Bronchial epithelial cell (primary cell): ENCODE results near the gene SMYD3. TPM values are rescaled to one million over a fixed set of nuclear protein-coding genes. Genes with fewer than 3 reads are reported as not detected.

Experiments
- DNase-seq: peaks from one replicate; pipeline ENCODE4 v3.0.0-alpha.2; 2010; ENCODE audit warnings: low read depth
- FAIRE-seq: peaks from 2 replicates; lab custom pipeline; 2011; peaks lifted over from hg19 to GRCh38; lab: Jason Lieb, UNC
- H3K27me3 ChIP-seq: 2 replicates; pipeline ENCODE4 v1.5.1; 2011; ENCODE audit warnings: low read length; ENCODE audit not compliant: control insufficient read depth, insufficient read depth
- H3K36me3 ChIP-seq: 2 replicates; pipeline ENCODE4 v1.5.1; 2011; ENCODE audit warnings: low read length; ENCODE audit not compliant: control insufficient read depth, insufficient read depth
- H3K4me3 ChIP-seq: 2 replicates; pipeline ENCODE4 v1.5.1; 2011; ENCODE audit warnings: mild to moderate bottlenecking, low read depth, low read length, control low read depth
- total RNA-seq: library from RNA; depleted of rRNA; stranded (reverse); fragments of >200 nt; gene quantifications from 2 replicates; pipeline ENCODE4 v1.2.1, GENCODE V29; 2014
- TF ChIP-seq, protein P1 (sequence below): IDR thresholded peaks from 2 replicates; pipeline ENCODE4 v1.5.1; 2011; ENCODE audit warnings: mild to moderate bottlenecking, moderate library complexity, low read length, control low read depth, inconsistent platforms; ENCODE audit not compliant: insufficient read depth, severe bottlenecking

Gene SMYD3
- total RNA-seq, 1 donor from 2014 or later: 17.4 TPM

DNA sequence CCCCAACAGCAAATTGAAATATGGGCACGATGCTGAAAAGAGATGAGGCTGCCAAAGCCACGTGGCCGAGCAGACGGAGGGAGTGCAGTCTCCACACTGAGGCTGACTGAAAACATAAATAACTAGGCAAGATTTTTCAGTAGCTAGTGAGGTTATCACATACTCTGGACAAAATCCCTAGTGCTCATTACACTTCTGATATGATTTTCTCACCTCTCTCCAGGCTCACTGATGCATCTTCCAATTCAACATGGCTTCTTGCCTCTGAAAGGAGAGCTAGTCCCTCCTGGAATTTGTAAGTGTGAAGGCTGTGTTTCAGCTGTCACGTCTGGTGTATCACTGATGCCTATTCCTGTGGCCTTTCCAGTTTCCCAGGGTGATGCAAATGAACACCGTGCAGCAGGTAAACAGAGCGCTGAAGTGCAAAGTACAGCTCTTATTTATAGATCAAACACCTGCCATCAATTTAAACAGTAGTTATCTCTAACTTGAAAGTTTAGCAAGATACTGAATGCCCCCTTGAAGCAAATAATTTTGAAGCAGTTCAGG, 696.2 kb downstream of the SMYD3 start:
- Histone ChIP-seq H3K27me3 (no peaks in the 10 kb centered on the region), H3K4me3 (no peak overlapping the region), H3K36me3 (no peaks in the 10 kb centered on the region)
- FAIRE-seq (no peak), DNase-seq (no peak)
- TF ChIP-seq, protein P1, sequence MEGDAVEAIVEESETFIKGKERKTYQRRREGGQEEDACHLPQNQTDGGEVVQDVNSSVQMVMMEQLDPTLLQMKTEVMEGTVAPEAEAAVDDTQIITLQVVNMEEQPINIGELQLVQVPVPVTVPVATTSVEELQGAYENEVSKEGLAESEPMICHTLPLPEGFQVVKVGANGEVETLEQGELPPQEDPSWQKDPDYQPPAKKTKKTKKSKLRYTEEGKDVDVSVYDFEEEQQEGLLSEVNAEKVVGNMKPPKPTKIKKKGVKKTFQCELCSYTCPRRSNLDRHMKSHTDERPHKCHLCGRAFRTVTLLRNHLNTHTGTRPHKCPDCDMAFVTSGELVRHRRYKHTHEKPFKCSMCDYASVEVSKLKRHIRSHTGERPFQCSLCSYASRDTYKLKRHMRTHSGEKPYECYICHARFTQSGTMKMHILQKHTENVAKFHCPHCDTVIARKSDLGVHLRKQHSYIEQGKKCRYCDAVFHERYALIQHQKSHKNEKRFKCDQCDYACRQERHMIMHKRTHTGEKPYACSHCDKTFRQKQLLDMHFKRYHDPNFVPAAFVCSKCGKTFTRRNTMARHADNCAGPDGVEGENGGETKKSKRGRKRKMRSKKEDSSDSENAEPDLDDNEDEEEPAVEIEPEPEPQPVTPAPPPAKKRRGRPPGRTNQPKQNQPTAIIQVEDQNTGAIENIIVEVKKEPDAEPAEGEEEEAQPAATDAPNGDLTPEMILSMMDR: no peak

DNA sequence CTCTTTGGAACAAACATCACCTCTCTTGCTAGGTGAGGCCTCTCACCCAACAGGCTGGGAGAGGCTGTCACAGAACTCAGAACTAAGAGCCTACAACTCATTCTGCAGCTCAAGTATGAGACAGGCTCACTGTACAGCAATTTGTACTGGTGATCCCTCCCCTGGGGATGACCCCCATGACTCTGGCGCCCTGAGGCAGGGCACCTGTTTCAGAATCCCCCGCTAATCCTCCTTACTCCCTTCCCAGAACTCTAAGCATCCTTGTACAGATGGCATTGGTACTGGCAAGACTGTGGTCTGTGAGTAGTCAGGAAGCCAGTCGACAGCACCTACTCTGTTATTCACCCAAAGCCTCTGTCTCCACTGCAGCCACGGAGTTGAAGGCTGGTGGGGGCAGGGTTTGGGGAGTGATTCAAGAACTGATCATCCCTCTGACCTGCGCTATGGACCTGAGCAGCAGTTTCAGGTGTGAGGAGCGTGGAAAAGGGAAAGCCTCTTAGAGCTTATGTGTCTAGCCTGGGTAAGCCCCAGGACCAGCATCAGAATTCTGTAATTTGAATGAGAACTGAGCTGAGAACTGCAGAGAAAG, 696.8 kb downstream of the SMYD3 start:
- Histone ChIP-seq H3K4me3 (no peak overlapping the region), H3K27me3 (no peaks in the 10 kb centered on the region), H3K36me3 (no peaks in the 10 kb centered on the region)
- DNase-seq (peak; percentile 7), FAIRE-seq (no peak)
- TF ChIP-seq, protein P1: no peak

DNA sequence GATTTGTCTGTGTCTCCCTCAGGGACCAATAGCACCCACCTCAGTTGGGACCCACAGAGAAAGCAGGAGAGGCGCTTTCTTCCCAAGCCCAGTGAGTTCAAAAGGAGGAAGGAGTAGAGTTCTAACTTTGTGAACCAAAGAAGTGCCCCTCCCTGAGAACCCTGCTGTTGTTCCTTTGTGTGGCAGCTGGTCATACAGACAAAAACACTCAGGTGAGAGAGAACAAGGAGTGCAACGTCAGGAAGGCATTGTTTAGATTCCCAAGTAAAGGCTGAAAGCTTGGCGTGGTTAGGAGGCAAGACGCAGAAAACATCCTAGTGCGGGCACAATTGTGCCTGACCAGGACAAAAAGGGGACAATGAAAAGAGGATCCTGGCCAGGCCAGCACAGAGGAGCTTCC, 697.7 kb downstream of the SMYD3 start:
- Histone ChIP-seq H3K27me3 (no peaks in the 10 kb centered on the region), H3K36me3 (no peaks in the 10 kb centered on the region), H3K4me3 (no peak overlapping the region)
- FAIRE-seq: no peak
- TF ChIP-seq, protein P1: no peak
- DNase-seq: no peak

DNA sequence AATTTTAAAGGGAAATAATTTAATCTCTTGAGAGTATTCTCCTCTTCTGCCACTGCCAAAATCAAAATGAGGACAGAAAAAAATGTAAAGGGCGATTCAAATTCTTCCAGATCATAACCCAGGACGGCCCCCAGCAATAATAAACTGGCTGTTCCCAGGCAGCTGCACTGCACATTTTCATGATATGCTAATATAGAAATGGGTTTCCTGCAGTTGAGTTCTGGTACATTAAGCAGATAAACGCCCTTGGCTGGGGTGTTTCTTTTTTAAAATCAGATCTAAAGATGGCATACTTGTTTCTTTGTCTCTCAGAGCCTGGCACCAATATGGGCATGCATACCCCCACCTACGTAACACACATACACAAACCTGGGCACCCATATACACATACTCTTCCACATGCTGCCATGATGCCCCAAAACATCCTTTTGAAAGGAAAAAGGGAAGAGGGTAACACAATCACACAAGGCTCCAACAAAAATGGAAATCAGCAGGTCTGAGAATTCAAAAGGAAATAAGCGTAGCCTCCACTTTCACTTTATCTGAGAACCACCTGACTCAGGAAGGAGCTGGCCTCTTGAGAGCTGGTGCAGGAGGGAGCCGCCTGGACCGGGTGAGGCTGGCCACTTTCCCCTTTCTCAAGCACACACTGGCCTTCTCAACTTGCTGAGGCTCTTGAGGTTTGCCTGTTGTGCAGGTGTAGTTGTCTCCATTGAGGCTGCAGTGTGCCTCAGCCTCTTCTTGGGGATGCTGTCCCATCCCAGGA, 698.9 kb downstream of the SMYD3 start:
- TF ChIP-seq, protein P1: no peak
- Histone ChIP-seq H3K36me3 (no peaks in the 10 kb centered on the region), H3K27me3 (no peaks in the 10 kb centered on the region), H3K4me3 (no peak overlapping the region)
- FAIRE-seq (no peak), DNase-seq (no peak)

DNA sequence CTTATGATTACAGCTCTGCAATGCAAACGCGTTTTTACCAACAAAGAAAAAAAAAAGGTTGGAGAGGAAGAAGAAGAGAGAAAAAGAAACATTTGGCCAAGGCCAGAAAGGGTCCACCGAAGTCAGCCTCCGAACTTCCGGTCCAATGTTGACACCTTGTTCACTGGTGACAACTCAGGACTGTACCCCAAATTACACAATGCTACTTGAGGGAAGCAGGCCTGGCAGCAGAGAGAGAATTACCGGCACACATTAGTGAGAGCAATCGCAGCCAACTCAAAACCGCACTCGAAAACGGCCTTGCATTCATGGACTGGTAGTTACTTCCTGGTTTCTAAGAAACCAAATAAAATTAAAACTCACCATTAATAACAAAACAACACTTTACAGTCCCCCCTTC, 699.8 kb downstream of the SMYD3 start:
- Histone ChIP-seq H3K4me3 (no peak overlapping the region), H3K27me3 (no peaks in the 10 kb centered on the region), H3K36me3 (no peaks in the 10 kb centered on the region)
- no peak for FAIRE-seq
- no peak for DNase-seq
- TF ChIP-seq, protein P1: no peak
